Muscle layer of duodenum (tissue), 2 donors: Measurements from ENCODE around the gene MC4R.
"Not testable (repeated sequence)": the region's sequence is repeated elsewhere in the genome, so short reads cannot be mapped to it uniquely, and the experiment has no call there.

Experiments
- H3K27ac ChIP-seq: one replicate; pipeline ENCODE4 v1.7.0; 2013; ENCODE audit warnings: mild to moderate bottlenecking, low read length
- H3K27me3 ChIP-seq: one replicate; pipeline ENCODE4 v1.7.0; 2013; ENCODE audit warnings: low read depth, mild to moderate bottlenecking, control low read depth, low read length
- H3K36me3 ChIP-seq, 2 donors: one replicate each; pipeline ENCODE4 v1.7.0; 2013; ENCODE audit warnings: low read length in 2 of 2, control low read depth in 1 of 2, mild to moderate bottlenecking in 1 of 2; ENCODE audit not compliant: insufficient read depth in 2 of 2, control insufficient read depth in 1 of 2
- H3K4me1 ChIP-seq, 2 donors: one replicate each; pipeline ENCODE4 v1.7.0; 2013; ENCODE audit warnings: low read length in 2 of 2, mild to moderate bottlenecking in 2 of 2, control low read depth in 1 of 2, moderate library complexity in 1 of 2; ENCODE audit not compliant: insufficient read depth in 2 of 2, control insufficient read depth in 1 of 2
- H3K4me3 ChIP-seq, 2 donors: one replicate each; pipeline ENCODE4 v1.7.0; 2013; ENCODE audit warnings: low read length in 2 of 2, low read depth in 1 of 2, mild to moderate bottlenecking in 1 of 2
- H3K9me3 ChIP-seq, 2 donors: one replicate each; pipeline ENCODE4 v1.7.0; 2013; ENCODE audit warnings: low read length in 2 of 2, control low read depth in 1 of 2, mild to moderate bottlenecking in 1 of 2; ENCODE audit not compliant: control insufficient read depth in 1 of 2
- donor health status: healthy.

MC4R gene

DNA sequence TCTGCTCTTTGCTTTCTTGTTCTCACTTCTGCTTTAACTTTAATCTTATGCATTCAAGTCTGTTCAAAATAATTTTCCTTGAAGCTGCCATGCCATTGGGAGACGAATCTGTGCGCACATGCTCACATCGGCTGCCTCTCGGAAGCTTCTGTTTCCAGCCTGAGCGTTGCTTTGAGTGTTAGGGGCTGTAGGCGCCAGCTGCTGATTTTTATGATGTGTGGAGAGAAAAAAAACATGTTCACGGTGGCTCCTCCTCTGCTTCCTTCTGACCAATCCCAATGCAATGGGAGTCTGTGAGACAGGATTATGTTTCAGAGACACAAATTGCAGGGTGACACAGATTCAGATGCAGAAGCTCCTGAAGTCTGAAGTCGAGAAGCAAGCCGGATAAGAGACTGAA lies at the start of gene MC4R:
Gene MC4R (minus strand): TSS at position 180 of the 400 bp plus-strand sequence. CDS start 426 bp downstream, outside the sequence.
- Histone ChIP-seq H3K36me3 (no peaks in the 10 kb centered on the region), H3K27me3 (no peaks in the 10 kb centered on the region), H3K4me3 (peak within 1 kb of the TSS in 1 of 2 donors; percentile 34), H3K4me1 (no peaks in the 10 kb centered on the region), H3K9me3 (no peaks in the 10 kb centered on the region), H3K27ac (no peak within 1 kb of the TSS)

DNA sequence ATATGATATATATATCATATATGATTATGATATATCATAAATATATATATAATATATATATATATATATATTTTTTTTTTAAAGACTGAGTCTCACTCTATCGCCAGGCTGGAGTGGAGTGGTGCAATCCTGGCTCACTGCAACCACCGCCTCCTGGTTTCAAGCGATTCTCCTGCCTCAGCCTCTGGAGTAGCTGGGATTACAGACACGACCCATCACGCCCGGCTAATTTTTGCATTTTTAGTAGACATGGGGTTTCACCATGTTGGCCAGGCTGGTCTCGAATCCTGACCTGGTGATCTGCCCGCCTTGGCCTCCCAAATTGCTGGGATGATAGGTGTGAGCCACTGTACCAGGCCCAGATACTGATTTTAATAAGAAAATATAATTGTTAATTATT lies 49.7 kb upstream of the MC4R start:
- not testable (repeated sequence) for H3K4me1 ChIP-seq, H3K27ac ChIP-seq, H3K36me3 ChIP-seq, H3K4me3 ChIP-seq, H3K9me3 ChIP-seq, H3K27me3 ChIP-seq

DNA sequence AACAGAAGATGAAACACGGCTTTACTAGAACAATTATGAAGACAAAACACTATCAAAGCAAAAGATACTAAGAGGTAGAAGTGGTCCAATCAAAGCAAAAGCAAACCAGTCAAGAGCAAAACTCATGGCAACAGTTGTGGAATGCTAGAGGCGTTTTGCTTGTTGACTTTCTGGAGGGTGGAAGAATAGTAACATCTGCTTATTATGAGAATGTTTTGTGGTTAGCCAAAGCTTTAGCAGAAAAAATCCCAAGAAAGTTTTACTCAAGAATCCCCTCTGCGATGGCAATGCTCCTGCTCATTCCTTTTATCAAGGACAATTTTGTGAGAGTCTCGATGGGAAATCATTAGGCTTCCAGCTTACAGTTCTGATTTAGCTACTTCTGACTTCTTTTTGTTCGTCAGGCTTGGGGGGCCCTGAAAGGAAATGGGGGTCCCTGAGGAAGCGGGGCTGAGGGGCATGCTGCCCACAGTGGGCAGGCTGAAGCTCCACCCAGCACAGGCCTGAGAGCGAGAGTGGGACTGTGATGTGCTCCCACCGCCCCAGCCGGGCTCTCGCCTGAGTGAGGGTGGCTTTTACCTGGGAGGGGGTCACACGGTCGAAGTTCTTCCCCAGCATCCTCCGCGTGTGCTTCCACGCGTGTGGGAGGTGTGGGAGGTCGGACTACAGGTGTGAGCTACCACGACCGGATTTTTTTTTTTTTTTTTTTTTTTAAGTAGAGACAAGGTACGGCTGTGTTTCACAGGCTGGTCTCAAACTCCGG lies 49.0 kb upstream of the MC4R start:
- no peaks in the 10 kb centered on the region for H3K4me1 ChIP-seq
- H3K27ac ChIP-seq, result no peak overlapping the region
- H3K36me3 ChIP-seq, result no peaks in the 10 kb centered on the region
- H3K27me3 ChIP-seq, result no peaks in the 10 kb centered on the region
- H3K9me3 ChIP-seq, result no peaks in the 10 kb centered on the region
- no peak overlapping the region for H3K4me3 ChIP-seq

DNA sequence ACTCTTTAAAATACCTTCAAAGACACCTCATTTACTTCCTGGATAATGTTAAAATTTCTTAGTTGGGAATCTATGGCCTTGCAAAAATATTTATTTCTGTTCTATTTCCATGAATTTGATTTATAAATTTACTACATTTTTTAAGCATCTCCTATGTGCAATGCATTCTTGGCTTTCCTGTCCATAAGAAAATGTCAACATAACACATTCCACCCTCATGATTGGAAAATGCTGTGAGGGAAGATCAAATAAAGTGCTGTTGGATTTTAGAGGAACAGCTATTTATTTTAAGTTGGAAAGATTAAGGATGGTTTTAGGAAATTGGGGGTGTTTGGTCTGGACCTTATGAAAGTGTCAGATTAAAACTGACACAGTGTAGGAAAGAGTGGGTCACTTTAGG lies 45.4 kb upstream of the MC4R start:
- Histone ChIP-seq H3K36me3 (no peaks in the 10 kb centered on the region), H3K27ac (no peak overlapping the region), H3K4me3 (no peak overlapping the region), H3K4me1 (no peaks in the 10 kb centered on the region), H3K9me3 (no peaks in the 10 kb centered on the region), H3K27me3 (no peaks in the 10 kb centered on the region)

DNA sequence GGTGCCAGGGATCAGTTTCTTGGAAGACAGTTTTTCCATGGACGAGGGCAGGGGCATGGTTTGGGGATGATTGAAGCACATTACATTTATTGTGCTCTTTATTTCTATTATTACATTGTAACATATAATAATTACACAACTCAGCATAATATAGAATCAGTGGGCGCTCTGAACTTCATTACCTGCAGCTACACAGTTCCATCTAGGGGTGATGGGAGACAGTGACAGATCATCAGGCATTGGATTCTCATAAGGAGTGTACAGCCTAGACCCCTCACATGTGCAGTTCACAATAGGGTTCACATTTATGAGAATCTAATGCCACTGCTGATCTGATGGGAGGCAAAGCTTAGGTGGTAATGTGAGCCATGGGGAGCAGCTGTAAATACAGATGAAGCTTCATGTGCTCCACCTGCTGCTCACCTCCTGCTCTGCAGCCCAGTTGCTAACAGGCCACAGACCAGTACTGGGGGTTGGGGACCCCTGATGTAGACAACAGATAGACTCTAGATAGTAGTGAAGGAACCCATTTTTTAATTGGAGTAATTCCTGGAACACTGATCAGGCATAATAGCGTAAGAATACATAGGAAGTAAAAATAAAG lies 41.5 kb upstream of the MC4R start:
- H3K4me3 ChIP-seq, result no peak overlapping the region
- H3K4me1 ChIP-seq, result no peaks in the 10 kb centered on the region
- H3K27ac ChIP-seq, result no peak overlapping the region
- no peaks in the 10 kb centered on the region for H3K27me3 ChIP-seq
- H3K36me3 ChIP-seq, result no peaks in the 10 kb centered on the region
- no peaks in the 10 kb centered on the region for H3K9me3 ChIP-seq

DNA sequence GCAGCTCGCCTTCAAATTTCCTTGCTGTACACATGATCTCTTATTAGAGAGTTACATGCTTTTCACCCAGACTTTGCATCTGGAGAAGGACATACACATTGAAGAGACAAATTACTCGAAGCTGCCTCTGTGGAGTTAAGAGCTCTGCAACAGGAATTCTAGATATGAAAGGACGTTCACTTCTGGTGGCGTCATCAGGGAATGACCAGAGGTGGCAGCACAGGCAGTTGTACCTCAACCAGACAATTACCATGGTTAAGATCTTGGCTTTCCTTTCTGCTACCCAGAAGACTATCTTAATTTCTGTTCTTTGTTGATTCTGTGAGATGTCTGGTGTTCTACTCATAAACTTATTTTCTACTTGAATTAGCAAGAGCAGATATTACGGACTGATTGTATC lies 39.1 kb upstream of the MC4R start:
- Histone ChIP-seq H3K9me3 (no peaks in the 10 kb centered on the region), H3K36me3 (no peaks in the 10 kb centered on the region), H3K27me3 (no peaks in the 10 kb centered on the region), H3K4me3 (no peak overlapping the region), H3K27ac (no peak overlapping the region), H3K4me1 (no peaks in the 10 kb centered on the region)

DNA sequence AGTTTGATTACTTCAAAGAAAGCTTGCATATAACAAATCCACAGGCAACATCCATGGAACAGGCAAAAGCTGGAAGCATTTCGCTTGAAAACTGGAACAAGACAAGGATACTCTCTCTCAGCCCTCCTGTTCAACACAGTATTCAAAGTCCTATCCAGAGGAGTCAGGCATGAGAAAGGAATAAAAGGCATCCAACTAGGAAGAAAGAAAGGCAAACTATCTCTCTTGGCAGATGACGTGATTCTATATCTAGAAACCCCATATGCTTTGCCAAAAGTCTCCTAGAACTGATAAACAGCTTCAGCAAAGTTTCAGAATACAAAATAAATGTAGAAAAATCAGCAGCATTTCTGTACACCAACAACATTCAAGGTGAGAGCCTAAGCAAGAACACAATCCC lies 34.1 kb upstream of the MC4R start:
- Histone ChIP-seq H3K4me1 (no peaks in the 10 kb centered on the region), H3K27me3 (no peaks in the 10 kb centered on the region), H3K27ac (no peak overlapping the region), H3K9me3 (no peaks in the 10 kb centered on the region), H3K4me3 (no peak overlapping the region), H3K36me3 (no peaks in the 10 kb centered on the region)

DNA sequence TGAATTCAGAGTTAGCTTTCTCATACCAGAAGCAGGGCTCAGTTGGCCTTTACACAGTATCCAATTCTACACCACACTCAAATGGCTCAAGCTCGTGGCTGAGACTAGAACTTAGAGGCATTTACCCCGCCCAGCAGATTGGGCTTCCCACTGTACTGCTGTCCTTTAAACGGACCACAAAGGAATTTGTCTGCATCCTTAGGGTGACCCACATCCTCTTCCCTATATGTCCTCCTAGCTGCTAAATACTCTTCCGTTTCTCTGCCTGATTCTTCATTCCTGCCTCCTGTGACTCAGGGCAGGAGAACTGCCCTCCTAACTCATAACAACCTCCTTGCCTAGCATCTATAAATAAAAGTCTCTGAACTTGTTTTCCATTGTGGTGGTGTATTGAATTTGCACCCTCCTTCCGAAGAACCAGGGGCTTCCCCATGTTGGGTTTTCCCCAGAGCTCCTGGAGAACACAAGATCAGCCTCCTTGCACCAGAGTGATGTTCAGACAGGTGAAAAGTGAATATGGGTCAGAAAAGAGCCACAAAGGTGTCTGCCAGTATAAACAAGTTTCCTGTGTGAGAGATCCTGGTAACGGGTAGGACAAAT lies 32.0 kb upstream of the MC4R start:
- Histone ChIP-seq H3K27ac (no peak overlapping the region), H3K4me3 (no peak overlapping the region), H3K27me3 (no peaks in the 10 kb centered on the region), H3K4me1 (no peaks in the 10 kb centered on the region), H3K36me3 (no peaks in the 10 kb centered on the region), H3K9me3 (no peaks in the 10 kb centered on the region)

DNA sequence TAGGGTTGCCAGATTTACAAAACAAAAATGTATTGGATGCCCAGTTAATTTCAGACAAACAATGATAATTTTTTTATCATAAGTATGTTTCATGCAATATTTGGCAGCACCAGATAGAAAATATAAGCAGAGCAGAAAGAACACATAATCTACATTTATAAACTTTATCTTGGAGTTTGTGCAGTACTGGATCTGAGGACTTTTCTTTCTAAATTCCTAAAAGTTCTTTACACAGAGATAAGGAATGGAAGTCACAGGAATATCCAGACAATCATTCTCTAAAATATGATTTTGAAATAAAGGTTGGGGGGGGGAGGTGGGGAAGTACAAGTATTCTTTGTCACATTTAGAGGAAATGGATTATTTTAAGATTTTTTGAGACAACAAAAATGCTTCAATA lies 28.8 kb upstream of the MC4R start:
- Histone ChIP-seq H3K36me3 (no peaks in the 10 kb centered on the region), H3K4me1 (no peaks in the 10 kb centered on the region), H3K27me3 (no peaks in the 10 kb centered on the region), H3K27ac (no peak overlapping the region), H3K4me3 (no peak overlapping the region), H3K9me3 (no peaks in the 10 kb centered on the region)

DNA sequence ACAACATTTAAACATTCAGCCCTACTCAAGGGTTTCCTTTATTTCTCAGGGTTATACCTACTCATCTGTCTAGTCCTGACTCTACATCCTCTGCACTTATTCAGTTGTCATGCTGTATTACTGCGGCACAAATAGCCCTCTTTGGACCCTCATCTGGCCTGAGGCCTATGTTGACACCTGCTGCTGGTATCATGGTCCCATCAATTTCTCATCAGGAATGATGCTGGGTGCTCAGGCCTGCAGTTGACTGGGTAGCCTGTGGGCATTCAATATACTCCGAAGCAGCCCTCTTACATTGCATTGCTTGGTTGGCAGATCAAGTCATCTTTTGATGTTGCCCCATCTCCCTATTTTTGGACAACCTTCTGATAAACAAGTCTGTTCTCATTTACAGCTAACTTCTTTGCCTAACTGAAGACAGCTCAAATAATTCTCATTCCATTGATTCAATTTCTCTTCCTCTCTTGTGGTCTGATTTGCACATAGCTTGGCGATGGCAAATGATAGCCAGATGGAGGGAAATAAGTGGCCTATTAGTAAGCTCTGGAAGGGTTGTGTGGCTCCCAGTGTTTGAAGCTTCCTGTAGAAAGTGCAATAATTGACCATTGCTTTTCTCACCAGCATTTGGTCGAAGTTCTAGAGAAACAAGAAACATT lies 19.1 kb upstream of the MC4R start:
- H3K27me3 ChIP-seq, result no peaks in the 10 kb centered on the region
- no peaks in the 10 kb centered on the region for H3K4me1 ChIP-seq
- H3K9me3 ChIP-seq, result no peaks in the 10 kb centered on the region
- no peak overlapping the region for H3K27ac ChIP-seq
- H3K4me3 ChIP-seq, result no peak overlapping the region
- H3K36me3 ChIP-seq, result no peaks in the 10 kb centered on the region

DNA sequence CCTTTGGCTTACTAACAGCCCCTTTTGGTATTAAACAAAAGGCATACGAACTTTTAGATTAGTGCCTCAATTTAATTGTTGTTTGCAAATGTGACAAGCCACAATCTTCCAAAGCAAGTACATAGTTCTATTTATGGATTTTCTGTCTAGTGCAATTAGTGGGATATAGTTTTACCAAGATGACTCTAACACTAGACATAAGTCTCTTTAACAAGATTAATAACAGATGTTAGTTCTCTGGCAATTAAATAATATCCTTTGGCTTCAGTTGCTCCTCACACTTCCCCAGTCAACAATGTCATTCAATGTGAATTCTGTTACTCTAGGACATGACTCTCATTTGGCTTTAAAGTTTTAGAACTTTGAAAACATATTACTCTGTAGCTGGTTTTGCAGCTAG lies 16.7 kb upstream of the MC4R start:
- Histone ChIP-seq H3K27me3 (no peaks in the 10 kb centered on the region), H3K4me3 (no peak overlapping the region), H3K4me1 (no peaks in the 10 kb centered on the region), H3K27ac (no peak overlapping the region), H3K9me3 (no peaks in the 10 kb centered on the region), H3K36me3 (no peaks in the 10 kb centered on the region)
